Neuronal stem cell (in vitro differentiated cells): ENCODE results near the gene MYOF.

Experiments
- DNase-seq: peaks from one replicate; pipeline ENCODE4 v3.0.0-alpha.2; 2013; ENCODE audit warnings: low spot score
- H2AFZ ChIP-seq: one replicate; pipeline ENCODE4 v1.6.1; 2013; ENCODE audit warnings: mild to moderate bottlenecking, low read length, inconsistent platforms
- H2AK5ac ChIP-seq: 2 replicates; pipeline ENCODE4 v1.6.1; 2013; ENCODE audit warnings: low read depth, mild to moderate bottlenecking, inconsistent platforms, low read length, moderate library complexity, mixed read lengths
- H2BK120ac ChIP-seq: 2 replicates; pipeline ENCODE4 v1.6.1; 2013; ENCODE audit warnings: low read depth, mild to moderate bottlenecking, inconsistent platforms, low read length, moderate library complexity, mixed read lengths
- H2BK12ac ChIP-seq: one replicate; pipeline ENCODE4 v1.6.1; 2013; ENCODE audit warnings: low read length, inconsistent platforms
- H2BK15ac ChIP-seq: 2 replicates; pipeline ENCODE4 v1.6.1; 2013; ENCODE audit warnings: mild to moderate bottlenecking, low read length, inconsistent platforms, mixed read lengths
- H2BK5ac ChIP-seq: one replicate; pipeline ENCODE4 v1.6.1; 2013; ENCODE audit warnings: inconsistent platforms, mild to moderate bottlenecking, low read length, moderate library complexity
- H3K14ac ChIP-seq: one replicate; pipeline ENCODE4 v1.6.1; 2013; ENCODE audit warnings: low read length, inconsistent platforms
- H3K18ac ChIP-seq: 2 replicates; pipeline ENCODE4 v1.6.1; 2013; ENCODE audit warnings: low read length, inconsistent platforms
- H3K23ac ChIP-seq: 2 replicates; pipeline ENCODE4 v1.6.1; 2013; ENCODE audit warnings: low read depth, mild to moderate bottlenecking, mixed read lengths, low read length, inconsistent platforms; ENCODE audit not compliant: poor library complexity
- H3K27ac ChIP-seq: replicated peaks from 3 replicates; pipeline ENCODE4 v1.5.1; 2013; ENCODE audit warnings: low read length, inconsistent platforms
- H3K27me3 ChIP-seq, 3 experiments: 2 replicates each; pipeline ENCODE4 v1.6.1; 2013; ENCODE audit warnings: low read length in 3 of 3, mild to moderate bottlenecking in 2 of 3, inconsistent platforms in 1 of 3, low read depth in 1 of 3, mixed read lengths in 1 of 3, moderate library complexity in 1 of 3; ENCODE audit not compliant: control insufficient read depth in 3 of 3, insufficient read depth in 3 of 3
- H3K36me3 ChIP-seq, 2 donors: replicated peaks in 1 of 2; 2 replicates each; pipeline ENCODE4 v1.6.1; 2013; ENCODE audit warnings: low read length in 2 of 2; ENCODE audit not compliant: control insufficient read depth in 2 of 2, insufficient read depth in 2 of 2
- H3K4ac ChIP-seq: 2 replicates; pipeline ENCODE4 v1.6.1; 2013; ENCODE audit warnings: inconsistent platforms, mild to moderate bottlenecking, low read length, moderate library complexity
- H3K4me1 ChIP-seq, 2 donors: 1 replicate in 1 of 2; 2 replicates in 1 of 2; pipeline ENCODE4 v1.6.1; 2013; ENCODE audit warnings: low read length in 2 of 2, low read depth in 1 of 2; ENCODE audit not compliant: control insufficient read depth in 2 of 2, insufficient read depth in 1 of 2
- H3K4me2 ChIP-seq: one replicate; pipeline ENCODE4 v1.6.1; 2013; ENCODE audit warnings: mild to moderate bottlenecking, low read length, inconsistent platforms; ENCODE audit not compliant: insufficient read depth, poor library complexity, severe bottlenecking
- H3K4me3 ChIP-seq, 2 donors: 2 replicates each; pipeline ENCODE4 v1.5.1; 2013; ENCODE audit warnings: low read length in 2 of 2, mild to moderate bottlenecking in 2 of 2, inconsistent platforms in 1 of 2, moderate library complexity in 1 of 2
- H3K79me1 ChIP-seq: one replicate; pipeline ENCODE4 v1.6.1; 2013; ENCODE audit warnings: low read depth, mild to moderate bottlenecking, inconsistent platforms, low read length, moderate library complexity
- H3K9ac ChIP-seq: one replicate; pipeline ENCODE4 v1.6.1; 2013; ENCODE audit warnings: mild to moderate bottlenecking, low read depth, low read length, inconsistent platforms; ENCODE audit not compliant: poor library complexity
- H3K9me3 ChIP-seq, 2 donors: replicated peaks in 1 of 2; 2 replicates each; pipeline versions ENCODE3 to v1.6.1; 2013; ENCODE audit warnings: low read length in 2 of 2, mild to moderate bottlenecking in 2 of 2, inconsistent platforms in 1 of 2, low read depth in 1 of 2, mixed read lengths in 1 of 2, moderate library complexity in 1 of 2; ENCODE audit not compliant: control insufficient read depth in 2 of 2, insufficient read depth in 1 of 2
- H4K8ac ChIP-seq: one replicate; pipeline ENCODE4 v1.6.1; 2013; ENCODE audit warnings: low read depth, mild to moderate bottlenecking, inconsistent platforms, low read length, moderate library complexity
- H4K91ac ChIP-seq: one replicate; pipeline ENCODE4 v1.6.1; 2013; ENCODE audit warnings: low read length, low read depth, mild to moderate bottlenecking, inconsistent platforms; ENCODE audit not compliant: poor library complexity
- WGBS, 2 donors: extraction: QIAGEN DNeasy Blood & Tissue Kit; methylation state at CpG; one replicate each; pipeline ENCODE4 v1.1.7; 2013; ENCODE audit warnings: missing lambda C conversion rate in 2 of 2, mixed read lengths in 1 of 2; ENCODE audit not compliant: insufficient read length in 2 of 2, insufficient replicate concordance in 1 of 2; ENCODE audit errors: extremely low coverage in 2 of 2; 5-methylcytosine and 5-hydroxymethylcytosine counted together

Gene MYOF

DNA sequence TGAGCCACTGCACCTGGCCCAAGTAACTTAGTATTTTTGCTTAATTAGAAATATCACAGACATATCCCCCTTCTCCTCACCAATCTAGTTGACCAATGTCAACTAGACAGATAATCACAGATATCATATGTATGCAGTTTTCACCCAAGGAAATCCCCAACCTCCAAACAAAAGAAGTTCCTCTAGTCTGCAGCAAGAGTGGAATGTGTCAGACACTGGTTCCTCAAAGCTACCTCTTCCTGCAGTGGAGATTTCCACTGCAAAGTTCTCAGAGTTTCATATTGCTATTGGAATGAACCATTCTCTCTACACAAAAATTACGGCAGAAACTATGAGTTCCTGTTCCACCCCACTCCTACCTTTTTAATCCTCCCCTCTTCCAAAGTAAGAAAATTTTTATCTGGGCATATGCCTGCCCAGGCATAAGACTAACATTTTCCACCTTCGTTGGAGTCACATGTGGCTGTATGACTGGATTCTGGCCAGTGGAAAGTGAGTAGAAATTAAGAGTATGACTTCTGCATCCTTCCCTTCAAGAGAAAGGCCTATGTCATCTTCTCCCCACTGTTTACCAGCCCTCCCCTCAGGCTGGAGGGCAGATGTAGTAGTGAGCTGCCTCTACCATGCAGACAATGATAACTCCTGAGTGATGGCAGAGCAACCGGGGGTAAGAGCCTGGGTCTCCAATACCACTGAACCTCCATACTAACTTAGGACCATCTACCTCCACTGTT, 103.0 kb downstream of the MYOF start:
- H3K4me2 ChIP-seq, result no peak overlapping the region
- no CpG with 5 or more reads among the region's 3 CpGs for WGBS, 2 donors
- H3K27me3 ChIP-seq, result no peaks in the 10 kb centered on the region
- H2BK15ac ChIP-seq, result no peak overlapping the region
- no peak overlapping the region for H2BK5ac ChIP-seq
- no peak overlapping the region for H3K27ac ChIP-seq
- H3K9ac ChIP-seq, result no peak overlapping the region
- no peak overlapping the region for H3K18ac ChIP-seq
- H3K4ac ChIP-seq, result no peak overlapping the region
- H3K14ac ChIP-seq, result no peak overlapping the region
- peaks cover 0 to 40% of the 10 kb centered on the region in 2 donors for H3K36me3 ChIP-seq
- no peak overlapping the region for H4K8ac ChIP-seq
- no peak overlapping the region for H2AFZ ChIP-seq
- H3K23ac ChIP-seq, result no peak overlapping the region
- H2BK120ac ChIP-seq, result no peak overlapping the region
- no peak for DNase-seq
- peaks cover 0 to 2% of the 10 kb centered on the region in 2 donors for H3K9me3 ChIP-seq
- no peak overlapping the region for H4K91ac ChIP-seq
- peaks cover 8 to 12% of the 10 kb centered on the region in 2 donors for H3K4me1 ChIP-seq
- H2BK12ac ChIP-seq, result no peak overlapping the region
- no peaks in the 10 kb centered on the region for H3K79me1 ChIP-seq
- no peak overlapping the region for H3K4me3 ChIP-seq
- H2AK5ac ChIP-seq, result no peak overlapping the region

DNA sequence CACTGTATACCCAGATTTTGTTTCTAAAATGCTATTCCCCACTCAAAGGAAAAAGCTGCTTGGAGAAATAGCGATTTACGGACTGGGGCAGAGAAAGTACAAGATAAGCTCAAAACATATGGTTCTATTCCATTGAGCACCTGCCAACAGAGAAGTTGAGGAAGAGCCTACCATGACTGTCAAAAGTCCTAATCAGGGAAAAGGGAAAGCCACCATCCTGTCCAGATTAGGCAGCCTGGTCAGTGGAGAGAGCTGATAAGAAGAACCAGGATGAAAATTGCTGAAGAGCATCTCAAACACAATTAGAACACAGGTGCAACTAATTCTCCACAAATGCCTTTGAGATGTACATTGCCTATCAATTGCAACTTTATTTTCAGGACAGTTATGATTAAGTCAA, 104.1 kb downstream of the MYOF start:
- Histone ChIP-seq H3K4me3 (no peak overlapping the region), H3K23ac (no peak overlapping the region), H3K9me3 (no peaks in the 10 kb centered on the region), H2BK12ac (no peak overlapping the region), H2AK5ac (no peak overlapping the region), H4K8ac (no peak overlapping the region), H3K14ac (no peak overlapping the region), H3K27me3 (no peaks in the 10 kb centered on the region), H4K91ac (no peak overlapping the region), H3K36me3 (peaks cover 0 to 39% of the 10 kb centered on the region in 2 donors), H3K9ac (no peak overlapping the region), H3K4me1 (peaks cover 5 to 8% of the 10 kb centered on the region in 2 donors), H3K4ac (no peak overlapping the region), H2BK120ac (no peak overlapping the region), H2BK15ac (no peak overlapping the region), H3K27ac (no peak overlapping the region), H2BK5ac (no peak overlapping the region), H3K4me2 (no peak overlapping the region), H2AFZ (no peak overlapping the region), H3K79me1 (no peaks in the 10 kb centered on the region), H3K18ac (no peak overlapping the region)
- no CpG with 5 or more reads among the region's 2 CpGs for WGBS, 2 donors
- no peak for DNase-seq

DNA sequence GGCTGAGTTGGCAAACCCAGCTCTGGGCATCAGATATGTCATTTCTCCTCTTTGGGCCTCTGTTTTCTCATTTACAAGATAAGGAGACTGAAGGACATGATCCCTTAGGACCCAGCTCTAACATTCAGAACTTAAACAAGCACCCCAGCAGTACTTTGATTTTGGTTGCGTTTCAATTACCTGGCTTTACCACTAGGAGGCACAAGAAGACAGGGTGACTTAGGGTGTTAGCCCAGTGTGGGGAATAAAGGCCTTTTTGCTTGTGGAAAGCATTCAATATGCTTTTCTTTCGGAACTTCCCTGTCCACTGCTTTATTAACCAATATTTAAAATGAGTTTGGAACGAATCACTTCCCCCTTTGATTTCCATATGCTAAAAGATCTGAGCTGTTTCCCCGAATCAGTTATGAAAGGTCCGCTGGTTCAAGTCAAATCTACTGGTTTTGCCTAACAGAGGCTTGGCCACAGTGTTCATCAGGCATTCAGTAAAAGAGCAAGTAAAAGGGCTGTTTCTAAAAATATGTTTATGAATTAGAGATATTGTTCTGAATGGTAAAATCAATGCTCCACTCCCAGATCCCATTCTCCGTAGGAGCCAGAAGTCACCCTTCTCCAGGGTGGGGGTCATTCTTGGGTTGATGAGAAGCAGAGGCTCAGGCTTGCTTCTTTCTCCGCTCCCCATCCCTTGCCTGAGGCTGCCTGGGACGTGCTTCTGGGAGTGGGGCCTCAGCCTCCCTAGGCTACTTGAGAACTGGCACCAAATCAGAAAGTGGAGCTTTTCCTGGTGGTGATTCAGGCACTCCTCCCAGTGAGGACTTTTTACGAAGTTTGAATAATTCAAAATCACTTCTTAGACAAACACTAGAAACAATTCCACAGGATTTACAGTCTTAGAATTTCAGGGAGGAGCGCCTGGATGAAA, 105.5 kb downstream of the MYOF start:
- peak; percentile 75 for DNase-seq

DNA sequence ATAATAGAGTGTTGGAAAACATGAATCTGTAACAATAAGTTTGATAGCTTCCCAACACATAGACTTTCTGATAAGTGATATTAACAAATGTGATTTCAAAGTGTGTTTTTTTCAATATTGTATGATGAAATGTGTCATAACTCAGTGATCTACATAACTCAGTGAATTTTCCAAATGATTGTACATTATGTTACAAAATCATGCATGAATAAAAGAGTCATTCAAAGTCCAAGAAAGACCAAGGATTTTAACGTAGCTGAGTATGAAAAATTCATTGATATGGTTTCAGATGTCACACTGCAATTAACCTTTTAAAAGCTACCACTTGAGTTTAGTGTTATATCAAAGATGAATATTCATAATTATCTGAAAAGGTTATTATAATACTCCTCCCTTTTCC, 111.2 kb downstream of the MYOF start:
- peaks cover 0 to 52% of the 10 kb centered on the region in 2 donors for H3K36me3 ChIP-seq
- H3K23ac ChIP-seq, result no peak overlapping the region
- no peak overlapping the region for H4K91ac ChIP-seq
- H3K9me3 ChIP-seq, result no peaks in the 10 kb centered on the region
- H2BK15ac ChIP-seq, result no peak overlapping the region
- no peak overlapping the region for H3K4ac ChIP-seq
- H2BK12ac ChIP-seq, result no peak overlapping the region
- no peak overlapping the region for H3K14ac ChIP-seq
- H2BK120ac ChIP-seq, result no peak overlapping the region
- H4K8ac ChIP-seq, result no peak overlapping the region
- no peak overlapping the region for H3K27ac ChIP-seq
- H3K27me3 ChIP-seq, result no peaks in the 10 kb centered on the region
- H3K4me1 ChIP-seq, result peaks cover 0 to 2% of the 10 kb centered on the region in 2 donors
- H3K9ac ChIP-seq, result no peak overlapping the region
- H3K18ac ChIP-seq, result no peak overlapping the region
- no peak overlapping the region for H3K4me3 ChIP-seq
- DNase-seq, result no peak
- H3K4me2 ChIP-seq, result no peak overlapping the region
- no CpG with 5 or more reads among the region's 1 CpG for WGBS, 2 donors
- H2AK5ac ChIP-seq, result no peak overlapping the region
- no peak overlapping the region for H2BK5ac ChIP-seq
- H2AFZ ChIP-seq, result no peak overlapping the region
- no peaks in the 10 kb centered on the region for H3K79me1 ChIP-seq

More for the DNA sequence above, 105.5 kb downstream of the MYOF start:
- H3K14ac ChIP-seq, result no peak overlapping the region
- peaks cover 5 to 8% of the 10 kb centered on the region in 2 donors for H3K4me1 ChIP-seq
- H4K91ac ChIP-seq, result no peak overlapping the region
- H2BK120ac ChIP-seq, result no peak overlapping the region
- no peak overlapping the region for H2BK5ac ChIP-seq
- no peak overlapping the region for H2BK15ac ChIP-seq
- no peak overlapping the region for H2BK12ac ChIP-seq
- no peak overlapping the region for H3K4me2 ChIP-seq
- no peaks in the 10 kb centered on the region for H3K79me1 ChIP-seq
- H2AFZ ChIP-seq, result peak overlapping the region; percentile 77
- no peak overlapping the region for H3K9ac ChIP-seq
- H3K36me3 ChIP-seq, result peaks cover 0 to 47% of the 10 kb centered on the region in 2 donors
- no peak overlapping the region for H3K23ac ChIP-seq
- no peak overlapping the region for H3K4me3 ChIP-seq
- no CpG with 5 or more reads among the region's 10 CpGs for WGBS, 2 donors
- no peak overlapping the region for H3K4ac ChIP-seq
- no peak overlapping the region for H3K27ac ChIP-seq
- H3K18ac ChIP-seq, result peak overlapping the region; percentile 18
- H3K27me3 ChIP-seq, result no peaks in the 10 kb centered on the region
- H2AK5ac ChIP-seq, result no peak overlapping the region
- H4K8ac ChIP-seq, result no peak overlapping the region
- no peaks in the 10 kb centered on the region for H3K9me3 ChIP-seq
